HepG2 (cell line): Measurements from ENCODE around the gene SIX5. TPM values are rescaled to one million over a fixed set of nuclear protein-coding genes. Genes with fewer than 3 reads are reported as not detected.
A peak's percentile ranks its signal among the peaks of the same experiment; 100 is the strongest.

Experiments used
- DPF2 ChIP-seq: sonication (generic); formaldehyde crosslinking; IDR thresholded peaks from 2 replicates; pipeline ENCODE4 v1.4.0; 2020; ENCODE audit warnings: mild to moderate bottlenecking, low read depth, missing genetic modification reagents, borderline replicate concordance
- FLYWCH1 ChIP-seq: sonication (generic); formaldehyde crosslinking; IDR thresholded peaks from 2 replicates; pipeline ENCODE4 v1.8.1; 2023; ENCODE audit warnings: mild to moderate bottlenecking, missing genetic modification reagents
- HOXA3 ChIP-seq: sonication (generic); formaldehyde crosslinking; IDR thresholded peaks from 2 replicates; pipeline ENCODE4 v1.5.0; 2020; ENCODE audit warnings: missing genetic modification reagents
- KLF11 ChIP-seq: IDR thresholded peaks from 2 replicates; pipeline ENCODE4 v1.6.1; 2016; ENCODE audit warnings: missing compliant biosample characterization
- NR2F2 ChIP-seq: IDR thresholded peaks from 2 replicates; pipeline ENCODE4 v1.6.1; 2012; ENCODE audit warnings: low read depth, inconsistent platforms, borderline replicate concordance
- SOX6 ChIP-seq, 2 experiments: fragments of 450-650 bp in 1 of 2; sonication (generic) in 1 of 2; formaldehyde crosslinking in 1 of 2; IDR thresholded peaks; 2 replicates each; pipeline versions ENCODE4 v1.4.0 to v1.6.1; 2017 to 2020; ENCODE audit warnings: antibody characterized with exemption in 1 of 2, mild to moderate bottlenecking in 1 of 2, missing genetic modification reagents in 1 of 2
- ZC3H4 ChIP-seq: sonication (generic); formaldehyde crosslinking; IDR thresholded peaks from 2 replicates; pipeline ENCODE4 v1.4.0; 2020; ENCODE audit warnings: missing genetic modification reagents, borderline replicate concordance
- ZFP1 ChIP-seq: IDR thresholded peaks from 2 replicates; pipeline ENCODE4 v1.6.1; 2016
- ZMYM2 ChIP-seq: sonication (generic); formaldehyde crosslinking; IDR thresholded peaks from 2 replicates; pipeline ENCODE4 v1.8.0; 2022; ENCODE audit warnings: mild to moderate bottlenecking, missing genetic modification reagents
- ZNF225 ChIP-seq: sonication (generic); formaldehyde crosslinking; IDR thresholded peaks from 2 replicates; pipeline ENCODE4 v1.4.0; 2020; ENCODE audit warnings: mild to moderate bottlenecking, missing genetic modification reagents
- ZNF34 ChIP-seq: sonication (generic); formaldehyde crosslinking; IDR thresholded peaks from 2 replicates; pipeline ENCODE4 v1.4.0; 2020; ENCODE audit warnings: mild to moderate bottlenecking, missing genetic modification reagents, borderline replicate concordance
- ZNF550 ChIP-seq: sonication (generic); formaldehyde crosslinking; IDR thresholded peaks from 2 replicates; pipeline ENCODE4 v1.4.0; 2020; ENCODE audit warnings: mild to moderate bottlenecking, missing genetic modification reagents, borderline replicate concordance
- ZNF558 ChIP-seq: sonication (generic); formaldehyde crosslinking; IDR thresholded peaks from 2 replicates; pipeline ENCODE4 v1.9.0; 2022; ENCODE audit warnings: mild to moderate bottlenecking, missing genetic modification reagents, borderline replicate concordance
- ZNF616 ChIP-seq: sonication (generic); formaldehyde crosslinking; IDR thresholded peaks from 2 replicates; pipeline ENCODE4 v1.5.0; 2020; ENCODE audit warnings: low read depth, mild to moderate bottlenecking, missing genetic modification reagents
- polyA plus RNA-seq, 8 experiments: library from polyadenylated mRNA; depleted of rRNA in 3 of 8; stranded (reverse) in 7 of 8; unstranded in 1 of 8; fragments of >200 nt; fragmentation: Illumina TruSeq in 4 of 8; extraction: Trizol in 4 of 8; gene quantifications; 2 replicates each; pipeline versions ENCODE4 v1.2.1 to v1.2.3, GENCODE V29; 2011 to 2016; ENCODE audit warnings: low read depth in 4 of 8, missing spikeins in 1 of 8, mixed read lengths in 1 of 8; ENCODE audit not compliant: insufficient read depth in 1 of 8
- total RNA-seq, 5 experiments: library from RNA; depleted of rRNA; stranded (reverse); fragments of >200 nt; fragmentation: Illumina TruSeq; extraction: Trizol; gene quantifications; 2 replicates each; pipeline ENCODE4 v1.2.3, GENCODE V29; 2016; ENCODE audit warnings: low read depth in 1 of 5
- TF ChIP-seq, protein P1 (sequence below): sonication (generic); formaldehyde crosslinking; IDR thresholded peaks from 2 replicates; pipeline ENCODE4 v1.4.0; 2020; ENCODE audit warnings: missing genetic modification reagents

The SIX5 gene
- total and polyA plus RNA-seq, 2 of the 13 experiments (the other 11 are each of a cell fraction or from before 2014, with no cell fraction given): 7.7 to 10.5 TPM

DNA sequence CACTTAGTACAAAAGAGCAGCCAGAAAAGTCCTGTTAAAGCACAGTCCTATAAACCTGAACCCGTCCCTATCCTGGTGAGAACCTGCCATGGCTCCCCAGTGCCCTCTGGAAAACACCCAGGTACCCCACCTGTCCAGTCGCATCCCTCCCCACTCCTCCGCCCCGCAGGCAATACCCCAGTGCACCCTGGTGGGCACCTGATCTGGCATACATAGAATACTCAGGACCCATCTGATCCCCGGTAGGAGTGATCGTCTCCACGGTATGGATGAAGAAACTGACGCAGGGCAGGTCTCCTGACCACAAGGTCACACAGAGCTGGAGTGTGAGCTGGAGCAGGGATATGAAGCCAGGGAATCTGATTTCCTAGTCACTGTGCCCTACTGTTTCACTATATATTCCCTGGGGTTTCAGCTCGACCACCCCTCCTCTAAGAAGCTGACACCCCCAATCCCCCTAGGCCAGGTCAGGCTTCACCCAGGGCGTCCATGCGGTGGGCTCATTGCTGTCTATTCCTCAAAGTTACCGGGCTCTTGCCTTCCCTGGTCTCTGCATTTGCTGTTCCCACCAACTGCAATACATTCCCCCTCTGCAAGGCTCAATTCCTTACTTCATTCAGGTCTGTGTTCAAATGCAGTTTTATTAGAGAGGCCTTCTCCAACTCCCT, 50.9 kb downstream of the SIX5 start (continued):
- TF ChIP-seq DPF2 (CRISPR knock-in tag): 0 out of 2 replicates have a peak, but pooled peaks have one; percentile 23
- TF ChIP-seq ZC3H4 (CRISPR knock-in tag): 0 out of 2 replicates have a peak, but pooled peaks have one; percentile 42
- TF ChIP-seq FLYWCH1 (CRISPR knock-in tag): no peak
- TF ChIP-seq ZNF34 (CRISPR knock-in tag): no peak
- TF ChIP-seq, protein P1, sequence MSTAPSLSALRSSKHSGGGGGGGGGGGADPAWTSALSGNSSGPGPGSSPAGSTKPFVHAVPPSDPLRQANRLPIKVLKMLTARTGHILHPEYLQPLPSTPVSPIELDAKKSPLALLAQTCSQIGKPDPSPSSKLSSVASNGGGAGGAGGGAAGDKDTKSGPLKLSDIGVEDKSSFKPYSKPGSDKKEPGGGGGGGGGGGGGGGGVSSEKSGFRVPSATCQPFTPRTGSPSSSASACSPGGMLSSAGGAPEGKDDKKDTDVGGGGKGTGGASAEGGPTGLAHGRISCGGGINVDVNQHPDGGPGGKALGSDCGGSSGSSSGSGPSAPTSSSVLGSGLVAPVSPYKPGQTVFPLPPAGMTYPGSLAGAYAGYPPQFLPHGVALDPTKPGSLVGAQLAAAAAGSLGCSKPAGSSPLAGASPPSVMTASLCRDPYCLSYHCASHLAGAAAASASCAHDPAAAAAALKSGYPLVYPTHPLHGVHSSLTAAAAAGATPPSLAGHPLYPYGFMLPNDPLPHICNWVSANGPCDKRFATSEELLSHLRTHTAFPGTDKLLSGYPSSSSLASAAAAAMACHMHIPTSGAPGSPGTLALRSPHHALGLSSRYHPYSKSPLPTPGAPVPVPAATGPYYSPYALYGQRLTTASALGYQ: no peak
- no peak for TF ChIP-seq ZNF550 (CRISPR knock-in tag)
- no peak for TF ChIP-seq ZFP1
- TF ChIP-seq KLF11: no peak
- TF ChIP-seq ZNF225 (CRISPR knock-in tag): 0 out of 2 replicates have a peak, but pooled peaks have one; percentile 49
- no peak for TF ChIP-seq HOXA3 (CRISPR knock-in tag)
- TF ChIP-seq NR2F2: no peak
- TF ChIP-seq ZNF616 (CRISPR knock-in tag): no peak
- TF ChIP-seq ZMYM2 (CRISPR knock-in tag): no peak
- no peak for TF ChIP-seq SOX6 (IDR thresholded peaks at IDR 0.05)
- TF ChIP-seq SOX6 (CRISPR knock-in tag; IDR thresholded peaks at IDR 0.05): no peak
- TF ChIP-seq ZNF558 (CRISPR knock-in tag): no peak
- TF ChIP-seq, all 625 proteins: peak for 14
